DND-41 (cell line): Measurements from ENCODE around the gene KRT79.

Experiments
- ATAC-seq: fragments of 200-7000 bp; cut with Tn5 transposase; 3 replicates; pipeline ENCODE4 v1.9.1; 2021; ENCODE audit warnings: low read depth; ENCODE audit not compliant: insufficient read depth
- DNase-seq: peaks from one replicate; pipeline ENCODE4 v3.0.0-alpha.2; 2020
- H2AFZ ChIP-seq: 2 replicates; pipeline ENCODE4 v1.6.0; 2012; ENCODE audit warnings: low read depth, low read length
- H3K27ac ChIP-seq: 2 replicates; pipeline ENCODE4 v1.5.1; 2012; ENCODE audit warnings: low read length, inconsistent platforms
- H3K27me3 ChIP-seq: fragments of 200-600 bp; sonication (generic); 2 replicates; pipeline ENCODE4 v1.6.0; 2012; ENCODE audit warnings: low read length, mild to moderate bottlenecking, inconsistent platforms; ENCODE audit not compliant: insufficient read depth, poor library complexity
- H3K36me3 ChIP-seq: 2 replicates; pipeline ENCODE4 v1.5.1; 2012; ENCODE audit warnings: low read length, inconsistent platforms; ENCODE audit not compliant: insufficient read depth
- H3K4me1 ChIP-seq: 2 replicates; pipeline ENCODE4 v1.5.1; 2012; ENCODE audit warnings: mild to moderate bottlenecking, low read length; ENCODE audit not compliant: insufficient read depth
- H3K4me2 ChIP-seq: 2 replicates; pipeline ENCODE4 v1.6.0; 2012; ENCODE audit warnings: mild to moderate bottlenecking, moderate library complexity, low read length, inconsistent platforms; ENCODE audit not compliant: insufficient read depth
- H3K4me3 ChIP-seq, 2 experiments: fragments of 200-600 bp in 1 of 2; shearing (Covaris generic) in 1 of 2; 2 replicates each; pipeline ENCODE4 v1.5.1; 2012 to 2016; ENCODE audit warnings: inconsistent platforms in 2 of 2, low read length in 2 of 2, mild to moderate bottlenecking in 2 of 2, low read depth in 1 of 2, moderate library complexity in 1 of 2
- H3K79me2 ChIP-seq: 2 replicates; pipeline ENCODE4 v1.6.0; 2012; ENCODE audit warnings: low read length, inconsistent platforms; ENCODE audit not compliant: insufficient read depth
- H3K9ac ChIP-seq: 2 replicates; pipeline ENCODE4 v1.6.0; 2012; ENCODE audit warnings: low read depth, mild to moderate bottlenecking, inconsistent platforms, low read length, moderate library complexity
- H3K9me3 ChIP-seq: 2 replicates; pipeline ENCODE4 v1.5.1; 2012; ENCODE audit warnings: low read length, moderate library complexity, mild to moderate bottlenecking, inconsistent platforms; ENCODE audit not compliant: insufficient read depth, severe bottlenecking
- H4K20me1 ChIP-seq: 2 replicates; pipeline ENCODE4 v1.6.0; 2012; ENCODE audit warnings: low read length; ENCODE audit not compliant: insufficient read depth
- EZH2 ChIP-seq: IDR thresholded peaks from 3 replicates; pipeline ENCODE4 v1.6.1; 2012; ENCODE audit warnings: borderline replicate concordance, low read depth, mild to moderate bottlenecking, moderate library complexity, low read length, inconsistent platforms; ENCODE audit not compliant: severe bottlenecking
- TF ChIP-seq, protein P1 (sequence below): IDR thresholded peaks from 2 replicates; pipeline ENCODE4 v1.5.1; 2012; ENCODE audit warnings: borderline replicate concordance, low read length, moderate library complexity, mild to moderate bottlenecking; ENCODE audit not compliant: poor library complexity, severe bottlenecking; ENCODE audit errors: extremely low read depth

The KRT79 gene

DNA sequence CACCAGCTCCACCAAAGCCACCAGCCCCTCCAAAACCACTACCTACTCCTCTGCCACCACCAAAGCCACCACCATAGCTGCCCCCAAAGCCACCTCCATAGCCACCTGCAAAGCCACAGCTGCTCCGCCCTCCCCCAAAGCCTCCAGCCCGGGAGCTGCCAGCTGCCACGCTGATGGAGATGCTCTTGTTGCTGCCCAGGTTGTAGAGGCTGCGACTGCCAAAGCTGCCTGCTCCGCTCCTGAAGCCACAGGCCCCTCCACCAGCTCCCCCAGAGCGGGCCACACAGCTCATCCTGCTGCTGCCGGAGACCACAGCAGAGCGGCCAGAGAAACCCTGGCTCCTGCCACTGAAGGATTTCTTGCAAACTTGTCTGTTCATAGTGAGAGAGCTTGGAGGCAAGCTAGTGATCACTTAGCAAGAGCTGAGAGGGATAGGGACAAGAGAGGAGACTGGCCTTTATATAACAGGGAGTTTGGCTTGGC lies 57.2 kb downstream of the KRT79 start, which contains the start of gene KRT76:
Gene KRT76, minus strand, starts transcription at position 433 of the 483 bp plus-strand sequence. Its CDS starts 54 bp downstream, at position 379.
- Histone ChIP-seq H3K9me3 (no peaks in the 10 kb centered on the region), H3K36me3 (no peaks in the 10 kb centered on the region), H3K4me3 (no peak within 1 kb of the TSS), H3K4me2 (no peak within 1 kb of the TSS), H3K27me3 (peaks cover 17% of the 10 kb centered on the region), H3K4me1 (no peaks in the 10 kb centered on the region), H3K27ac (no peak within 1 kb of the TSS), H3K9ac (no peak within 1 kb of the TSS), H4K20me1 (0 out of 2 replicates have a peak, but pooled peaks cover 2% of the 10 kb centered on the region), H2AFZ (no peak within 1 kb of the TSS), H3K79me2 (no peaks in the 10 kb centered on the region)
- no peak for DNase-seq
- TF ChIP-seq, protein P1, sequence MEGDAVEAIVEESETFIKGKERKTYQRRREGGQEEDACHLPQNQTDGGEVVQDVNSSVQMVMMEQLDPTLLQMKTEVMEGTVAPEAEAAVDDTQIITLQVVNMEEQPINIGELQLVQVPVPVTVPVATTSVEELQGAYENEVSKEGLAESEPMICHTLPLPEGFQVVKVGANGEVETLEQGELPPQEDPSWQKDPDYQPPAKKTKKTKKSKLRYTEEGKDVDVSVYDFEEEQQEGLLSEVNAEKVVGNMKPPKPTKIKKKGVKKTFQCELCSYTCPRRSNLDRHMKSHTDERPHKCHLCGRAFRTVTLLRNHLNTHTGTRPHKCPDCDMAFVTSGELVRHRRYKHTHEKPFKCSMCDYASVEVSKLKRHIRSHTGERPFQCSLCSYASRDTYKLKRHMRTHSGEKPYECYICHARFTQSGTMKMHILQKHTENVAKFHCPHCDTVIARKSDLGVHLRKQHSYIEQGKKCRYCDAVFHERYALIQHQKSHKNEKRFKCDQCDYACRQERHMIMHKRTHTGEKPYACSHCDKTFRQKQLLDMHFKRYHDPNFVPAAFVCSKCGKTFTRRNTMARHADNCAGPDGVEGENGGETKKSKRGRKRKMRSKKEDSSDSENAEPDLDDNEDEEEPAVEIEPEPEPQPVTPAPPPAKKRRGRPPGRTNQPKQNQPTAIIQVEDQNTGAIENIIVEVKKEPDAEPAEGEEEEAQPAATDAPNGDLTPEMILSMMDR = no peak
- ATAC-seq = no peak

DNA sequence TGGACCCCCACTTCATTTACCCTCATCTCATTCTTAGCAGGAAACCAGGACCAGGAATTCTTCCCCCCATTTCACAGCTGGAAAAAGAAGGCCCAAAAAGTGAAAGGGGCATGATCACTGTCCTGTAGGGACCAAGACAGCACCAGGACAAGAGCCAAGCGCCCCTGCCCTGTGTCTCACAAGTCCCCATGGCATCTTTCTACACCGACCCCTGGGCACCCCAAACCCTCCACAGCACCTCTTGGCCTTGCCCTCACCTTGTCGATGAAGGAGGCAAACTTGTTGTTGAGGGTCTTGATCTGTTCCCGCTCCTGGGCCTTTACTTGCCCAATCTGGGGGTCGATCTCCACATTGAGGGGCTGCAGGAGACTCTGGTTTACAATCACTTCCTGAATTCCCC lies 57.7 kb downstream of the KRT79 start:
- Histone ChIP-seq H3K27me3 (peaks cover 17% of the 10 kb centered on the region), H3K4me3 (no peak overlapping the region), H3K4me1 (no peaks in the 10 kb centered on the region), H2AFZ (no peak overlapping the region), H3K9ac (no peak overlapping the region), H4K20me1 (0 out of 2 replicates have a peak, but pooled peaks cover 2% of the 10 kb centered on the region), H3K79me2 (no peaks in the 10 kb centered on the region), H3K4me2 (no peak overlapping the region), H3K27ac (no peak overlapping the region), H3K36me3 (no peaks in the 10 kb centered on the region), H3K9me3 (no peaks in the 10 kb centered on the region)
- no peak for DNase-seq
- no peak for ATAC-seq
- no peak for TF ChIP-seq EZH2
- TF ChIP-seq, protein P1 = no peak

DNA sequence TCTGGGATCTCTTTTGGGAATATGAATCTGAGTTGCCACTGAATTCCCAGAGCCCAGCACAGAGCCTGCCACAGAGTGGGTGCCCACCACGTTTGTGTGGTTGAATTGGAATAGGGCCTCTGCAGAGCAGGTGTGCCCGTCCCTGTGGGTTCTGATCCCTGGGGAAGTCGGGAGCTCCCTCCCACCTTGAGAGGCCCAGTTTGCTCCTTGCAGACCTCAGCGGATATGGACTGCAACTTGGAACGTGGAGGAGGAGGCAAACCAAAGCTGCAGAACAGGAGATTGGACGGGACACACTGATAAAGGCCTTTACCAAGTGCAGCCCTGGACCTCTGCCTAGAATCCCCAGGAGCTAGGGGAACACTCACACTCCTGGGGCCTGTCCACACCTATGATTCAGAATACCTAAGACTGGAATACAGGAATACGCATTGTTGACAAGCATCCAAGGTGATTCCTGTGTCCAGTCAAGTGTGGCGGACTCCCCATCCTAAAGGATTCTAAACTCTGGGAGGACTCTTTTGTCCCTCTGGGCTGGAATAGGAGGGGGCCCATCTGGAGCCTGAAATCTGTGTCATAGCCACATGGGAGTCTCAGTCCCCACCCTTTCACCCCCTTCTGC lies 59.4 kb downstream of the KRT79 start:
- Histone ChIP-seq H3K4me1 (no peaks in the 10 kb centered on the region), H2AFZ (no peak overlapping the region), H3K9me3 (no peaks in the 10 kb centered on the region), H4K20me1 (0 out of 2 replicates have a peak, but pooled peaks cover 2% of the 10 kb centered on the region), H3K27me3 (peaks cover 20% of the 10 kb centered on the region), H3K4me3 (no peak overlapping the region), H3K4me2 (no peak overlapping the region), H3K36me3 (no peaks in the 10 kb centered on the region), H3K27ac (no peak overlapping the region), H3K79me2 (no peaks in the 10 kb centered on the region), H3K9ac (no peak overlapping the region)
- TF ChIP-seq, protein P1 = no peak
- TF ChIP-seq EZH2 = no peak
- DNase-seq (no peak), ATAC-seq (no peak)
